Fibroblast of villous mesenchyme (primary cell): Measurements from ENCODE around the gene OSBP2. TPM values are rescaled to one million over a fixed set of nuclear protein-coding genes. Genes with fewer than 3 reads are reported as not detected.

Source experiments
- DNase-seq: peaks from one replicate; pipeline ENCODE4 v3.0.0-alpha.2; 2010; ENCODE audit warnings: low read depth
- H3K4me3 ChIP-seq: 2 replicates; pipeline ENCODE4 v1.5.1; 2011; ENCODE audit warnings: low read depth, mild to moderate bottlenecking, low read length
- CTCF ChIP-seq: IDR thresholded peaks from 2 replicates; pipeline ENCODE4 v1.5.1; 2012; ENCODE audit warnings: low read depth, mild to moderate bottlenecking, low read length; ENCODE audit not compliant: insufficient read depth
- total RNA-seq: library from RNA; depleted of rRNA; stranded (reverse); fragments of >200 nt; gene quantifications from 2 replicates; pipeline ENCODE4 v1.2.3, GENCODE V29; 2012

Gene OSBP2
- total RNA-seq, 1 donor: 0.43 TPM

GRCh38 chr22:30885591-30885990, 190.9 kb downstream of the OSBP2 start:
- no peak overlapping the region for H3K4me3 ChIP-seq
- no peak for TF ChIP-seq CTCF
- no peak for DNase-seq

- DNase-seq: no peak
- TF ChIP-seq CTCF: no peak
- no peak overlapping the region for H3K4me3 ChIP-seq
Measured at GRCh38 chr22:30887453-30887852, 192.8 kb downstream of the OSBP2 start.

- no peak overlapping the region for H3K4me3 ChIP-seq
- no peak for TF ChIP-seq CTCF
- DNase-seq: no peak
Measured at GRCh38 chr22:30887861-30888260, 193.2 kb downstream of the OSBP2 start.

- no peak for DNase-seq
Measured at GRCh38 chr22:30889268-30889995, 194.8 kb downstream of the OSBP2 start.

GRCh38 chr22:30889996-30890480, 195.4 kb downstream of the OSBP2 start:
- DNase-seq: no peak
- no peak overlapping the region for H3K4me3 ChIP-seq
- no peak for TF ChIP-seq CTCF

More at GRCh38 chr22:30889268-30889995, 194.8 kb downstream of the OSBP2 start:
- no peak overlapping the region for H3K4me3 ChIP-seq
- no peak for TF ChIP-seq CTCF

GRCh38 chr22:30890686-30891442, 196.2 kb downstream of the OSBP2 start:
- no peak overlapping the region for H3K4me3 ChIP-seq
- peak; percentile 68 for TF ChIP-seq CTCF
- DNase-seq: peak; percentile 8
